ENCODE data around the gene TTC34.

The TTC34 gene

GRCh38 chr1:2590233-2591141 lies 211.0 kb downstream of the TTC34 start:
- peak; percentile 3 for DNase-seq (ENCODE audit: low spot score)

DNA sequence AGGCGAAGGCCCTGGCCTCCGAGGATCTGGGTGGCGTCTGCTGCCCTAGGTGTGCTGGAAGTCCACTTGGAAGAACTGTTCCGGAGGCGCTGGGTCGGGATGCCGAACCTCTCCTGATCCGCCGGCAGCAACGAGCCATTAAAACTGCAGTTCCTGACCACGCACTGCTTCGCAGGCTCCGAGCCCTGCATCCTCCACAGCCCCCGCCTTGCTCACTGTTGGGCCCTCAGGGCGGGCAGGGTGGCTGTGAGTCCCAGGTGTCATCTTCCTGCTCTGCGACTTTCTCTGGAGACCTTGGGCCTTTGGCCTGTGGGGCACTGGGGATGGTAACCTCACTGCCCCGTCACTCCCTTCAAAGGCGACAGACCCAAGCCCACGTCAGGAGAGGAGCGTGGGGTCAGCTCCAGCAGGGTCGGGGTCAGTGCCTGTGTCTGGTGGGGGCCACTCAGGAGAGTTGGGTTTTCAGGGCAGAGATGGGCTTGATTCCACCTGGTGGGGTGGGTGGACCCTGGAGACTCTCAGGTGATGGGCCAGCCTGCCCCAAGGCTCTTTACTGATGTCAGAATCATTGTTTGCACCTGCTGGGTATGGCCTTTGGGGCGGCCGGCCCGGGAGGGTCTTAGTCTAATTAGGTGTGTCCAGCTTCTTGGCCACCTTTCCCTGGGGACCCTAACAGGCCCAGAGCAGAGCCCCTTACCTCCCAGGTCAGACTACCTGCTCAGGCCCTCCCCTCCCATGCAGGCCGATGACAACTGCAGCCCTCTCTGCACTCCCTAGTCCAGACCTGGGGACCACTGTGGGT lies 211.9 kb downstream of the TTC34 start:
- no peak for DNase-seq (ENCODE audit: low spot score)

GRCh38 chr1:2588661-2589430 lies 212.6 kb downstream of the TTC34 start:
- no peak for DNase-seq (ENCODE audit: low spot score)

DNA sequence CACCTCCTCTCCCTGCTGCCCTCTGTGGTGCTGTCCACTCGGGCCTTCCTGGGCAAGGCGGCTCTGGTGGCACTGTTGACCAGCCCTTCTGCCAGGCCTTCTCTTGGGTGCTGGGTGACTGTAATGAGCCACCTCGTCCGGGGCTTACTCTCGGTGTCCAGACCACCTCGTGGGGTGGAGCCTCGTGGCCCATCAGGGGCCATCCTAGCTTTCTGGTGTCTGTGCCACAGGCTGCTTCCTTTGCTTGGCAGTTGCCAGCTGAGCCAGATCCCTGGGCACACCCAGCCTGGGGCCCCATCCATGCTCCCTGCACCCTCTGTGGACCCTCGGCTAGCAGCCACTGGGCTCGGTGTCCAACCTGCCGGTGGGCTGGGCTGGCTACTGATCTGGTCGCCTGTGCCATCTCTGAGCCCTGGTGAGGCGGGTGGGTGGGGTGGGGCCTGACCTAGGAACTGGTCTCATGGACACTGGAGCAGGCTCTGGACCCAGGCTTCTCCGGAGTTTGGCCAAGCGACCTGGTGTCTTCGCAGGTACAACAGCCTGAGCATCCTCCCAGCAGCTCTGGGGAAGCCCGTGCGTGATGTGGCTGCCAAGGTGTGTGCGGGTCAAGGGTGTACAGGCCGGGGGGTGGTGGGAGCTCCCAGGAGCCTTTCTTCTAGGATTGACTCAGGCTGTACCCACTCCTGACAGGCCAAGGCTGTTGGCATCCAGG lies 213.5 kb downstream of the TTC34 start:
- DNase-seq (ENCODE audit: low spot score): no peak

DNA sequence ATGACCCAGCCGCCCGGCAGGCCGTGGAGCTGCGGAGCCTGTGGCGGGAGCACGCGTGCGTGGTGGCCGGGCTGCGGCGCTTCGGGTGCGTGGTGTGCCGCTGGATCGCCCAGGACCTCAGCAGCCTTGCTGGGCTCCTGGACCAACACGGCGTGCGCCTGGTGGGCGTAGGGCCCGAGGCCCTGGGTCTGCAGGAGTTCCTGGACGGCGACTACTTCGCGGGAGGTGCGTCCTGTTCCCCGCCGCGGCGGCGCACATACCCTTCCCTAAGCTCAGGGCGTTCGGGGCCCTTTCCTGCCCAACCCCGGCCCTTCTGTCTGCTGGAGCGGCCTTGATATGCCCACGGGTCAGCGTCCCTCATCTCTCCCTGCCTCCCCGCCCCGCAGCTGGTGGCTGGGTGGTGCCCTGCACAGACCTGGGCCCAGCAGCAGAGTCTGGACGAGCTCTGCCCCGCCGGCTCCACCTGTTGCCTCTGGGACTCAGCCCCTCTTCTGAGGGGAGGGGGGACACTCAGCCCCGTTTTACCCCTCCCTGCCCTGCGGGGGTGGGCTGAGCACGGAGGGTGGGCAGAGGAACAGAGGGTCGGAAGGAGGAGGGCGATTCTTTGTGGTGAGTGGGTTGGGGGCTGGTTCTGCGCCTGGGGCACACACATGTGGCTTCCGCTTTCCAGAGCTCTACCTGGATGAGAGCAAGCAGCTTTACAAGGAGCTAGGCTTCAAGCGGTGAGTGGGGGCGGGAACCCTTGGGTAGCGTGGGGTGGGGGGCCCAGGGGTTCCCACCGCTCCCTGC lies 214.2 kb downstream of the TTC34 start:
- no peak for DNase-seq (ENCODE audit: low spot score)

DNA sequence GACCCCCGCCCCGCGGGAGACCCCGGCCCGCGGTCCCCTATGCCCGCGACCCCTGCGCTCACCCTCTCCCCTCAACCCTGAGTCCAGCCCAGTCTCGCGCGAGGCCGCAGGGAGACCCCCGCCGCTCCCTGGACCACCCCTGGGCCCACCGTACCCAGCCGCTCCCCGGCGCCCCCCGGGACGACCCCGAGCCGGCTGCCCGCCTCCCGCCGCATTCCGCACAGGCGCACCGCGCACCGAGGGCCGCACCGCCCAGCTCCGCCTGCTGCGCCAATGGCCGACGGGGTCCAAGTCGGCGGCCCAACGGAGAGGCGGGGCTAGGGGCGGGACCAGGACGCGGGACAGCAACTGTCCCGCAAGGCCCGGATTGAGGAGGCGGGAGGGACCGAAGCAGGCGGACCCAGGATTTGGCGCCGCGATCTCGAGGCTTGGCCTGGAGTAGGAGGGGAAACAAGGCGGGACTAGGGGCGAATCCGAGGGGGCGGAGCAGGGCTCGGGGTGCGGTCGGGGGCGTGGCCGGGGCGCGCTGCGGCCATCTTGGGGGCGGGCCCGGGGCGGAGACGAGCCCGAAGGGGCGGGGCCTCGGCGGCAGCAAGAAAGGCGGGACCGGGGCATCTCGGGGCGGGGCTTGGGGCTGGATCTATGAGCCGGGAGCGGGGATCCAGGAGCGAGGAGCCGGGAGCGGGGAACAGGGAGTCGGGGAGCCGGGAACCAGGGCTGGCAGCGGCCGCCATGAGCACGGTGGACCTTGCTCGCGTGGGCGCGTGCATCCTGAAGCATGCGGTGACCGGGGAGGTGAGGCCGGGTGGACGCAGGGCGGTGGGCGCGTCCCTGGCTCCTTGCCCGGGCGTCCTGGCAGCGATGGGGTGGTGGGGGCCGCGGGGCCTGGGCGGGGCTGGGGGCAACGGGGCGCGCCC lies 215.1 kb downstream of the TTC34 start, which contains the start of gene PRXL2B:
TSS of gene PRXL2B (plus strand) at position 624 of the 917 bp plus-strand sequence. CDS start at position 733, 109 bp downstream.
- peak; percentile 100 for DNase-seq (ENCODE audit: low spot score)

All from iPS-NIHi11 (cell line).